ENCODE results near the gene EREG.
"Not testable (repeated sequence)": the region's sequence is repeated elsewhere in the genome, so short reads cannot be mapped to it uniquely, and the experiment has no call there.

EREG gene

DNA sequence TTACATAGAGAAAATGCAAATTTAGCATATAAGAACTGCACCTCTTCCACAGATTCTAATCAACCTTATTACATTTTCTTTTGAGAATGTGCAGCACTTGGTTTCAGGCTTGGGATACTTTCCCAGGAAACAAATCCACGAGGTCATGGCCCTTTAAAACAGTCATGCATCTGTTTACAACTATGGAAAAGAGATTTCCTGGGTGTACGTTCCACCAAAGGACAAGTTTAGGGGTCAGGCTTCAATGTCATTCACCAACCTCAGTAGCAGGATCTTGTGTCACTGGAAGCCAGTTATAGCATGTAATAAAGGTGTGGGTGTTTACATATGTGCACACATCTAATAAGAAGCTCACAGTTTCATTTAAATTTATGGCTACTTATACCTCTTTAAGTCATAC is 30.7 kb downstream of the EREG start:
- Histone ChIP-seq H3K27me3 (replicated peaks in 2 of 5; ENCODE audit: control insufficient read depth in 4 of 5, insufficient read depth in 5 of 5, low read length in 4 of 5) (no peaks in the 10 kb centered on the region), H3K36me3 (ENCODE audit: control insufficient read depth in 4 of 4, insufficient read depth in 4 of 4, low read length in 3 of 4) (no peaks in the 10 kb centered on the region), H3K4me1 (ENCODE audit: control extremely low read depth in 1 of 4, control insufficient read depth in 4 of 4, insufficient read depth in 4 of 4, low read length in 3 of 4) (peaks cover 0 to 6% (median 0%) of the 10 kb centered on the region in 4 experiments), H3K9me3 (ENCODE audit: control extremely low read depth in 1 of 5, control insufficient read depth in 4 of 5, insufficient read depth in 2 of 5, low read depth in 1 of 5, low read length in 4 of 5) (peaks cover 0 to 8% (median 0%) of the 10 kb centered on the region in 5 experiments), H3K27ac (ENCODE audit: insufficient read depth in 1 of 2, low read depth in 1 of 2, low read length in 2 of 2, poor library complexity in 1 of 2, severe bottlenecking in 2 of 2) (no peak overlapping the region), H3K4me3 (ENCODE audit: control insufficient read depth in 1 of 7, extremely low read depth in 1 of 7, insufficient read depth in 4 of 7, low read depth in 2 of 7, low read length in 6 of 7) (no peak overlapping the region)
- no peak for DNase-seq
- ChIA-PET CTCF (interaction anchor here (0.8 to 1.2 kb wide), 2 partner anchors 8 to 51 kb away, joined by 3 read pairs; no protein-coding TSS in a partner anchor), POLR2A (no interaction called here)
- 100% methylated on average over 1 of the region's 2 CpGs for WGBS (ENCODE audit: insufficient coverage)

DNA sequence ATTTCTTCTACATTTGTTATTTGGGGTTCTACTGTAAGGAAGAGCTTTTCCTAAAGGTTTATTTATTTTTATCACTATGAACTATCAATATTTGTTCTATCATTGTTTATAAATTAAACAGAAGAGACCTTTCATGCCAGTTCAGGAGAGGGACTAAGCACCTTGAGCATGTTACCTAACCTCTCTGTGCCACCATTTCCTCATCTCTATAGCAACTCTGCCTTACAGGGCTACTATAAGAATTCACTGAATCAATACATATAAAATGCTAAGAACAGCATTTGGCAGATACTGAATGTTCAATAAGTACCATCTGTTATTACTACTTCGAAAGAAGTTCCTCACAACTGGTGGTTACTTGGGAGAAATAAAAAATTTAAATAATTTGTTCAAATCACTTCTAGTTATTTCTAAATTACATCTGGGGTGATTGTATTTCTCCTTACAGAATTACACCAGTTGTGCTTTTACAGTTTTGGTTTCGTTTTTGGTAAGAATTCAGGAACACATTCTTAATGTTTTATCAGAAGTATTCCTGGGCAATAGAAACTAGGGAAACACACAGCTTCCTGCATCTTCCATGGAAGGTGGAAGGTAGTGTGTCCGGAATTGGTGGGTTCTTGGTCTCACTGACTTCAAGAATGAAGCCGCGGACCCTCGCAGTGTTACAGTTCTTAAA is 32.9 kb downstream of the EREG start:
- 27% methylated on average over 4 of the region's 6 CpGs for WGBS (ENCODE audit: insufficient coverage)
- peak; percentile 54 to 74 (median 68) for DNase-seq
- Histone ChIP-seq H3K27ac (ENCODE audit: insufficient read depth in 1 of 2, low read depth in 1 of 2, low read length in 2 of 2, poor library complexity in 1 of 2, severe bottlenecking in 2 of 2) (peak overlapping the region; percentile 83 to 90), H3K27me3 (replicated peaks in 2 of 5; ENCODE audit: control insufficient read depth in 4 of 5, insufficient read depth in 5 of 5, low read length in 4 of 5) (no peaks in the 10 kb centered on the region), H3K4me1 (ENCODE audit: control extremely low read depth in 1 of 4, control insufficient read depth in 4 of 4, insufficient read depth in 4 of 4, low read length in 3 of 4) (peaks cover 0 to 11% (median 0%) of the 10 kb centered on the region in 4 experiments), H3K36me3 (ENCODE audit: control insufficient read depth in 4 of 4, insufficient read depth in 4 of 4, low read length in 3 of 4) (no peaks in the 10 kb centered on the region), H3K9me3 (ENCODE audit: control extremely low read depth in 1 of 5, control insufficient read depth in 4 of 5, insufficient read depth in 2 of 5, low read depth in 1 of 5, low read length in 4 of 5) (peaks cover 0 to 8% (median 0%) of the 10 kb centered on the region in 5 experiments), H3K4me3 (ENCODE audit: control insufficient read depth in 1 of 7, extremely low read depth in 1 of 7, insufficient read depth in 4 of 7, low read depth in 2 of 7, low read length in 6 of 7) (peak overlapping the region; percentile 43 to 84 (median 73))
- POLR2A ChIA-PET: interaction anchor here (0.5 to 0.6 kb wide), 2 partner anchors 10 to 917 kb away, joined by 3 to 10 read pairs; no protein-coding TSS in a partner anchor
- CTCF ChIA-PET: interaction anchor here (0.8 to 3.0 kb wide), 4 partner anchors 13 to 136 kb away, joined by 3 to 8 read pairs (median 4); no protein-coding TSS in a partner anchor

DNA sequence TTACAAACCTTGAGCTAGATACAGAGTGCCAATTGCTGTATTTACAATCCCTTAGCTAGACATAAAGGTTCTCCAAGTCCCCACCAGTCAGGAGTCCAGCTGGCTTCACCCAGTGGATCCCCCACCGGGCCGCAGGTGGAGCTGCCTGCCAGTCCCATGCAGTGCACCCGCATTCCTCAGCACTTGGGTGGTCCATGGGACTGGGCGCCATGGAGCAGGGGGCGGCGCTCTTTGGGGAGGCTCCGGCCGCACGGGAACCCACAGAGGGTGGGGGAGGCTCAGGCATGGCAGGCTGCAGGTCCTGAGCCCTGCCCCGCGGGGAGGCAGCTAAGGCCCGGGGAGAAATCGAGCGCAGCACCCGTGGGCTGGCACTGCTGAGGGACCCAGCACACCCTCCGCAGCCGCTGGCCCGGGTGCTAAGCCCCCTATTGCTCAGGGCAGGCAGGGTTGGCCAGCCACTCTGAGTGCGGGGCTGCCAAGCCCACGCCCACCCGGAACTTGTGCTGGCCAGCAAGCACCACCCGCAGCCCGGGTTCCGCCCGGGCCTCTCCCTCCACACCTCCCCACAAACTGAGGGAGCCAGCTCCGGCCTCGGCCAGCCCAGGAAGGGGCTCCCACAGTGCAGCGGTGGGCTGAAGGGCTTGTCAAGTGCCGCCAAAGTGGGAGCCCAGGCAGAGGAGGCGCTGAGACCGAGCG is 34.1 kb downstream of the EREG start:
- H3K9me3 ChIP-seq (ENCODE audit: control extremely low read depth in 1 of 5, control insufficient read depth in 4 of 5, insufficient read depth in 2 of 5, low read depth in 1 of 5, low read length in 4 of 5); H3K27ac ChIP-seq (ENCODE audit: insufficient read depth in 1 of 2, low read depth in 1 of 2, low read length in 2 of 2, poor library complexity in 1 of 2, severe bottlenecking in 2 of 2); H3K36me3 ChIP-seq (ENCODE audit: control insufficient read depth in 4 of 4, insufficient read depth in 4 of 4, low read length in 3 of 4); H3K27me3 ChIP-seq (replicated peaks in 2 of 5; ENCODE audit: control insufficient read depth in 4 of 5, insufficient read depth in 5 of 5, low read length in 4 of 5); DNase-seq; POLR2A ChIA-PET: not testable (repeated sequence)
- CTCF ChIA-PET: interaction anchor here (1.0 to 3.0 kb wide), 5 partner anchors 14 to 135 kb away, joined by 3 to 8 read pairs (median 4); no protein-coding TSS in a partner anchor
- Histone ChIP-seq H3K4me3 (ENCODE audit: control insufficient read depth in 1 of 7, extremely low read depth in 1 of 7, insufficient read depth in 4 of 7, low read depth in 2 of 7, low read length in 6 of 7) (peak overlapping the region in 2 of 7 experiments; percentile 73 to 78), H3K4me1 (ENCODE audit: control extremely low read depth in 1 of 4, control insufficient read depth in 4 of 4, insufficient read depth in 4 of 4, low read length in 3 of 4) (peaks cover 0 to 17% (median 3%) of the 10 kb centered on the region in 4 experiments)
- 96% methylated on average over 24 of the region's 32 CpGs for WGBS (ENCODE audit: insufficient coverage)

DNA sequence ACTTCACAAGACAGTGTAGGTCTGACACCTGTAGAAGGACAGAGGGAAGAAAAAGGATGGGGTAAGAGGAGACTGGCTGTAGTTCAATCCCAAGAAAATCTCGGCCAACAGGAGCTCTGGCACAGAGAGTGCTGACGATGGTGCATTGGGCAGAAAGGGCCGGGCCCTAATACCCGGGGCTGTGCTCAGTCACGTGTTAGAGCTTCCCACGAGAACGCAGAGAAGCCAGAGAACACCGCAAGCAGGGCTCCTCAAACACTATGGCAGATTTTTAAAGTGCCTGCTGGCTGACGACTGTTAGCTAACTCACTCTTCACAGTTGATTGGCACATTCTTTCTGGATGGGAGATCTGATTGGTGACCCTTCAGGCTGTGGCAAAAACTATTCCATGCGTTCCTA is 35.5 kb downstream of the EREG start:
- no peak for DNase-seq
- Histone ChIP-seq H3K36me3 (ENCODE audit: control insufficient read depth in 4 of 4, insufficient read depth in 4 of 4, low read length in 3 of 4) (no peaks in the 10 kb centered on the region), H3K9me3 (ENCODE audit: control extremely low read depth in 1 of 5, control insufficient read depth in 4 of 5, insufficient read depth in 2 of 5, low read depth in 1 of 5, low read length in 4 of 5) (peaks cover 0 to 8% (median 0%) of the 10 kb centered on the region in 5 experiments), H3K27me3 (replicated peaks in 2 of 5; ENCODE audit: control insufficient read depth in 4 of 5, insufficient read depth in 5 of 5, low read length in 4 of 5) (no peaks in the 10 kb centered on the region), H3K27ac (ENCODE audit: insufficient read depth in 1 of 2, low read depth in 1 of 2, low read length in 2 of 2, poor library complexity in 1 of 2, severe bottlenecking in 2 of 2) (no peak overlapping the region), H3K4me3 (ENCODE audit: control insufficient read depth in 1 of 7, extremely low read depth in 1 of 7, insufficient read depth in 4 of 7, low read depth in 2 of 7, low read length in 6 of 7) (no peak overlapping the region), H3K4me1 (ENCODE audit: control extremely low read depth in 1 of 4, control insufficient read depth in 4 of 4, insufficient read depth in 4 of 4, low read length in 3 of 4) (peaks cover 0 to 15% (median 3%) of the 10 kb centered on the region in 4 experiments)
- CTCF ChIA-PET: interaction anchor here (1.5 to 2.6 kb wide), 6 partner anchors 10 to 132 kb away, joined by 4 to 10 read pairs (median 6); partner anchors contain the start of gene AREG
- POLR2A ChIA-PET: interaction anchor here (0.6 kb wide), 2 partner anchors 23 to 35 kb away, joined by 3 to 4 read pairs; no protein-coding TSS in a partner anchor
- 99% methylated on average over 9 of the region's 10 CpGs for WGBS (ENCODE audit: insufficient coverage)

DNA sequence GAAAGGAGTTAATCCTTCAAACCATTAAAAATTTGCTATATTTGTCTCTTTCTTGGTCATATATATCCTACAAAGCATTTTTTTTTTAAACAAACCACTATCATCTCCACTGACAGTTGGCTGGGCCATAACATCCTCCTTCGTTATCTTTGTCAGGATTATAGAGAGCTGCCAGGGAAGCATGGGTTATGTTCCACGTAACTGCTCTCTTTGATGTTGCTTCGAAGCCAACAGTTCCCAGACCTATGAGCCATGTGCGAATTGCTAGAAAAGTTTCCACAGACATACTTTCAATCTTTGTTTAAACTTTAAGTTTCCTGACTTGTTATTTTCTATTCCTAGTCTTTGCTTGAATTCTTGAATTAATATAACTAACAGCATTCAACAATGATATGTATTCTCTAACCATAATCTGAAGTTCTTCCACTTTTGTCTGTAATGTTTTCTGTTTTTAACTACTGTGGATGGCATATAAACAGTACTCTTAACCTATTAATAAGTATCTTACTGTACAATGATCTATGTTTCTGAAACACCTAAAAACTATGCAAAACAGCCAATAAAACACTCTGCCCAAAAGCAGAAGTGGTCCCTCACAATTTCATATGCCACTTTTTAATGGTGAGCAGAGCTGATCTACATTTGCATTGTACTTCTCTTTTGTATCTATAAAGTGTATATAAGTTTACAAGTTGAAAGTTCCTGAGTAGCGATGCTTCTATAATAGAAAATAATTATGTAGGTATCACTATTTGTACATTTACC is 37.9 kb downstream of the EREG start:
- peak in 2 of 3 donors; percentile 58 to 68 for DNase-seq
- ChIA-PET CTCF (interaction anchor here (1.5 kb wide), 1 partner anchor 220 kb away, joined by 5 read pairs; no protein-coding TSS in a partner anchor), POLR2A (no interaction called here)
- Histone ChIP-seq H3K4me3 (ENCODE audit: control insufficient read depth in 1 of 7, extremely low read depth in 1 of 7, insufficient read depth in 4 of 7, low read depth in 2 of 7, low read length in 6 of 7) (no peak overlapping the region), H3K27me3 (replicated peaks in 2 of 5; ENCODE audit: control insufficient read depth in 4 of 5, insufficient read depth in 5 of 5, low read length in 4 of 5) (no peaks in the 10 kb centered on the region), H3K4me1 (ENCODE audit: control extremely low read depth in 1 of 4, control insufficient read depth in 4 of 4, insufficient read depth in 4 of 4, low read length in 3 of 4) (peaks cover 0 to 11% (median 3%) of the 10 kb centered on the region in 4 experiments), H3K27ac (ENCODE audit: insufficient read depth in 1 of 2, low read depth in 1 of 2, low read length in 2 of 2, poor library complexity in 1 of 2, severe bottlenecking in 2 of 2) (no peak overlapping the region), H3K9me3 (ENCODE audit: control extremely low read depth in 1 of 5, control insufficient read depth in 4 of 5, insufficient read depth in 2 of 5, low read depth in 1 of 5, low read length in 4 of 5) (peaks cover 0 to 8% (median 0%) of the 10 kb centered on the region in 5 experiments), H3K36me3 (ENCODE audit: control insufficient read depth in 4 of 4, insufficient read depth in 4 of 4, low read length in 3 of 4) (no peaks in the 10 kb centered on the region)
- WGBS (ENCODE audit: insufficient coverage): 78% methylated on average over 3 of the region's 5 CpGs

DNA sequence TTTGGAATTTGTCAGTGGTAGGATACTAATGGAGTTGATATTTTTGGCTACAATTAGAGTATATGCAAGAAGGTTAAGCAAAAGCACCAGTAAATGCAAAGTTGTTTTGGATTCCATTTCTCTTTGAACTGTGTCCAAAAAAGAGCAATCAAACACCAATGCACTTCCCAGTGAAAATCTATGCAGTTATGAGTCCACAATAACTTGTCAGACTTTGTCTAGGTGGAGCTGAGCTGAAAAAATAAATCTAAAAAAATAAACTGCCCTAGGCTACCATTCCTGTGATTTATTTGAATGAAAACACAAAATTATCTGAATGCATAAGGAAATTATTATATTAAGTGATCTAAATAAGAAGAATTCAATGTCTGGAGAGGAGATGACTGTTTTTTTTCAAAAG is 42.9 kb downstream of the EREG start:
- no peak overlapping the region for H3K27ac ChIP-seq (ENCODE audit: insufficient read depth in 1 of 2, low read depth in 1 of 2, low read length in 2 of 2, poor library complexity in 1 of 2, severe bottlenecking in 2 of 2)
- CTCF ChIA-PET: no interaction called here
- POLR2A ChIA-PET: no interaction called here

More for the DNA sequence above, 42.9 kb downstream of the EREG start:
- Histone ChIP-seq H3K36me3 (ENCODE audit: control insufficient read depth in 4 of 4, insufficient read depth in 4 of 4, low read length in 3 of 4) (no peaks in the 10 kb centered on the region), H3K27me3 (replicated peaks in 2 of 5; ENCODE audit: control insufficient read depth in 4 of 5, insufficient read depth in 5 of 5, low read length in 4 of 5) (no peaks in the 10 kb centered on the region), H3K9me3 (ENCODE audit: control extremely low read depth in 1 of 5, control insufficient read depth in 4 of 5, insufficient read depth in 2 of 5, low read depth in 1 of 5, low read length in 4 of 5) (no peaks in the 10 kb centered on the region), H3K4me1 (ENCODE audit: control extremely low read depth in 1 of 4, control insufficient read depth in 4 of 4, insufficient read depth in 4 of 4, low read length in 3 of 4) (peaks cover 0 to 6% (median 3%) of the 10 kb centered on the region in 4 experiments), H3K4me3 (ENCODE audit: control insufficient read depth in 1 of 7, extremely low read depth in 1 of 7, insufficient read depth in 4 of 7, low read depth in 2 of 7, low read length in 6 of 7) (no peak overlapping the region)
- DNase-seq: no peak

All from common myeloid progenitor, CD34-positive (primary cell).